GM12874 (cell line): Measurements from ENCODE around the gene ADAMTS1.

Source experiments
- CTCF ChIP-seq: IDR thresholded peaks from 2 replicates; pipeline ENCODE4 v1.5.1; 2011; ENCODE audit warnings: low read depth, mild to moderate bottlenecking, control low read depth, low read length, moderate library complexity; ENCODE audit not compliant: insufficient read depth

The ADAMTS1 gene

GRCh38 chr21:26835027-26835713 is 10.0 kb downstream of the ADAMTS1 start:
- TF ChIP-seq CTCF = no peak

GRCh38 chr21:26834181-26834905 is 10.9 kb downstream of the ADAMTS1 start:
- TF ChIP-seq CTCF = no peak

GRCh38 chr21:26833460-26833939 is 11.7 kb downstream of the ADAMTS1 start:
- TF ChIP-seq CTCF = no peak

GRCh38 chr21:26833011-26833410 is 12.2 kb downstream of the ADAMTS1 start:
- no peak for TF ChIP-seq CTCF

GRCh38 chr21:26832546-26832945 is 12.7 kb downstream of the ADAMTS1 start:
- no peak for TF ChIP-seq CTCF

GRCh38 chr21:26826801-26827200 is 18.4 kb downstream of the ADAMTS1 start:
- no peak for TF ChIP-seq CTCF

- TF ChIP-seq CTCF = no peak
These were observed 24.7 kb downstream of the ADAMTS1 start for GRCh38 chr21:26820509-26820908.
